Ovary (tissue), 9 donors: ENCODE measurements around the gene TTC16. TPM values are rescaled to one million over a fixed set of nuclear protein-coding genes. Genes with fewer than 3 reads are reported as not detected.

Experiments used
- DNase-seq, 5 donors: peaks; one replicate each; pipeline ENCODE4 v3.0.0-alpha.2; 2019 to 2020
- H3K27ac ChIP-seq, 2 donors: fragments of 200-600 bp; one replicate each; pipeline versions ENCODE4 v1.5.1 to v1.8.0; 2019 to 2022
- H3K27me3 ChIP-seq: fragments of 200-600 bp; one replicate; pipeline ENCODE4 v1.8.0; 2022
- H3K36me3 ChIP-seq: fragments of 200-600 bp; sonication (generic); one replicate; pipeline ENCODE4 v1.5.1; 2019
- H3K4me1 ChIP-seq: one replicate; pipeline ENCODE4 v1.8.1; 2013; ENCODE audit warnings: mild to moderate bottlenecking, moderate library complexity; ENCODE audit not compliant: insufficient read depth
- H3K4me3 ChIP-seq: fragments of 200-600 bp; sonication (generic); one replicate; pipeline ENCODE4 v1.5.1; 2017
- H3K9me3 ChIP-seq, 2 donors: fragments of 200-600 bp in 1 of 2; sonication (generic) in 1 of 2; one replicate each; pipeline versions ENCODE4 v1.5.1 to v1.8.1; 2013 to 2019; ENCODE audit warnings: mild to moderate bottlenecking in 1 of 2, moderate library complexity in 1 of 2
- CTCF ChIP-seq, 3 donors: fragments of 450-650 bp in 2 of 3; fragments of 200-600 bp in 1 of 3; IDR thresholded peaks; one replicate each; pipeline versions ENCODE4 v1.5.1 to v1.8.0; 2016 to 2022; ENCODE audit warnings: antibody characterized with exemption in 3 of 3, mild to moderate bottlenecking in 1 of 3
- EP300 ChIP-seq: sonication (generic); formaldehyde crosslinking; IDR thresholded peaks from one replicate; pipeline ENCODE4 v1.6.1; 2017; ENCODE audit warnings: antibody characterized with exemption
- POLR2A ChIP-seq: fragments of 450-650 bp; IDR thresholded peaks from one replicate; pipeline ENCODE4 v1.6.1; 2017; ENCODE audit warnings: antibody characterized with exemption, mild to moderate bottlenecking, moderate library complexity
- WGBS, 3 donors: extraction: QIAGEN DNeasy Blood & Tissue Kit in 1 of 3; methylation state at CpG; one replicate each; pipeline versions ENCODE4 v1.1.5 to v1.1.7; 2013 to 2017; 5-methylcytosine and 5-hydroxymethylcytosine counted together
- intact Hi-C, 4 donors: fragments of 100-400 bp; cut with DNase I; formaldehyde crosslinking; loops; one replicate each; pipeline versions ENCODE4 v1.11.0 to v1.15.1; 2022 to 2023
- polyA plus RNA-seq, 2 donors: library from polyadenylated mRNA; stranded (reverse); fragments of 200-250 nt in 1 of 2; fragments of 350-450 nt in 1 of 2; fragmentation: Illumina TruSeq in 1 of 2; extraction: RNeasy Lipid Tissue Mini Kit (QIAGEN cat#74804) in 1 of 2; gene quantifications; one replicate each; pipeline ENCODE4 v1.2.3, GENCODE V29; 2013 to 2014
- total RNA-seq, 7 donors: library from RNA; depleted of rRNA in 2 of 7; stranded (reverse); fragments of >200 nt in 2 of 7; fragmentation: NEBNext Ultra II Directional in 3 of 7; extraction: Animal tissue kit (Norgen Biotek cat#: 25700) in 3 of 7; gene quantifications; one replicate each; pipeline versions ENCODE4 v1.1.0 to v1.2.4, GENCODE V29; 2016 to 2023
- donor health status: DM: no; HTN: no; CAD: no; lungs with moderate emphysema.
- donor health status: DM: no; HTN: no; CAD: no.
- donor health status: Bipolar disorder and iron deficiency.
- donor health status: DM: yes; HTN: yes; CAD: no.
- donor health status: DM: no; HTN: no; CAD: no.
- donor health status: DM: yes; HTN: yes; CAD: no.

TTC16 gene
- total and polyA plus RNA-seq, 9 donors = under 0.01 to 5.9 (median 0.21) TPM; not detected in 3

GRCh38 chr9:127676638-127677037 lies 39.2 kb upstream of the TTC16 start:
- no peaks in the 10 kb centered on the region for H3K9me3 ChIP-seq
- no peaks in the 10 kb centered on the region for H3K4me1 ChIP-seq
- WGBS, 3 donors = 87 to 90% (median 89%) methylated on average over 12 of the region's 12 CpGs
- H3K36me3 ChIP-seq = no peaks in the 10 kb centered on the region
- no peak overlapping the region for H3K4me3 ChIP-seq
- no peak for TF ChIP-seq EP300
- TF ChIP-seq POLR2A = no peak
- TF ChIP-seq CTCF (IDR thresholded peaks at IDR 0.05) = no peak
- no peak for DNase-seq
- H3K27me3 ChIP-seq = no peaks in the 10 kb centered on the region
- intact Hi-C loops = no loop called here
- H3K27ac ChIP-seq = no peak overlapping the region

- Histone ChIP-seq H3K9me3 (no peaks in the 10 kb centered on the region), H3K4me1 (no peaks in the 10 kb centered on the region), H3K36me3 (no peaks in the 10 kb centered on the region), H3K27me3 (no peaks in the 10 kb centered on the region), H3K4me3 (no peak overlapping the region), H3K27ac (no peak overlapping the region)
- intact Hi-C loops = no loop called here
- TF ChIP-seq POLR2A (no peak), EP300 (no peak), CTCF (IDR thresholded peaks at IDR 0.05) (no peak)
- DNase-seq = no peak
- WGBS, 3 donors = 80 to 84% (median 83%) methylated on average over 2 of the region's 2 CpGs
Observed at GRCh38 chr9:127679506-127679905, 36.4 kb upstream of the TTC16 start.

DNA sequence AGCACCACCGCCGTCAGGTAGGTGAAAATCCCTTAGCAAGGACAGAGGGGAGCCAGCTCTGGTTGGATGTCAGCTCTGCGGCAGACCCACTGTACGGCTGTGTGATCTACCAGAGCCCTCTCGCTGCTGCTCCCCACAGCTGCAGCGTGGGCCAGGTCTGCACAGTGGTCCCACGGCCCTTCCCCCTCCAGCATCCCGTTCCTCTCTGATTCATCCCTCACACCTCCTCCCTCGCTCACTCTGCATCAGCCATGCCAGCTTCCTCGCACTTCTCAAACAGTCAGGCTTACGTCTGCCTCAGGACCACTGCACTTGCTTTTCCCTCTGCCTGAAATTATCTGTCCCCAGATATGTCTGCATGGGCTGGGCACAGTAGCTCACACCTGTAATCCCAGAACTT lies 35.7 kb upstream of the TTC16 start:
- no peaks in the 10 kb centered on the region for H3K9me3 ChIP-seq
- H3K27me3 ChIP-seq = no peaks in the 10 kb centered on the region
- 86 to 89% (median 87%) methylated on average over 11 of the region's 11 CpGs for WGBS, 3 donors
- H3K27ac ChIP-seq = no peak overlapping the region
- no peaks in the 10 kb centered on the region for H3K36me3 ChIP-seq
- TF ChIP-seq POLR2A = no peak
- no peak for TF ChIP-seq CTCF (IDR thresholded peaks at IDR 0.05)
- no peak for TF ChIP-seq EP300
- H3K4me1 ChIP-seq = no peaks in the 10 kb centered on the region
- H3K4me3 ChIP-seq = no peak overlapping the region
- DNase-seq = no peak
- intact Hi-C loops = no loop called here

- H3K36me3 ChIP-seq = no peaks in the 10 kb centered on the region
- TF ChIP-seq CTCF (IDR thresholded peaks at IDR 0.05) (no peak), EP300 (no peak), POLR2A (no peak)
Observed at GRCh38 chr9:127680846-127681245, 35.0 kb upstream of the TTC16 start.

More at GRCh38 chr9:127680846-127681245, 35.0 kb upstream of the TTC16 start:
- no peak for DNase-seq
- Histone ChIP-seq H3K4me1 (no peaks in the 10 kb centered on the region), H3K9me3 (no peaks in the 10 kb centered on the region), H3K4me3 (no peak overlapping the region), H3K27me3 (no peaks in the 10 kb centered on the region), H3K27ac (no peak overlapping the region)
- 87 to 90% (median 89%) methylated on average over 9 of the region's 9 CpGs for WGBS, 3 donors
- intact Hi-C loops = no loop called here
